Mucosa of rectum (tissue), 2 donors: Measurements from ENCODE around the gene FGF23.
"Not testable (repeated sequence)": the region's sequence is repeated elsewhere in the genome, so short reads cannot be mapped to it uniquely, and the experiment has no call there.

ENCODE experiments used
- H3K27ac ChIP-seq, 2 donors: one replicate each; pipeline ENCODE4 v1.7.0; 2013; ENCODE audit warnings: inconsistent platforms in 2 of 2, low read depth in 2 of 2, low read length in 2 of 2
- H3K27me3 ChIP-seq, 2 donors: one replicate each; pipeline ENCODE4 v1.7.0; 2013; ENCODE audit warnings: low read length in 2 of 2; ENCODE audit not compliant: control insufficient read depth in 2 of 2, insufficient read depth in 2 of 2
- H3K36me3 ChIP-seq, 2 donors: one replicate each; pipeline ENCODE4 v1.7.0; 2013; ENCODE audit warnings: low read length in 2 of 2; ENCODE audit not compliant: control insufficient read depth in 2 of 2, insufficient read depth in 2 of 2
- H3K4me1 ChIP-seq, 2 donors: one replicate each; pipeline ENCODE4 v1.7.0; 2013; ENCODE audit warnings: low read length in 2 of 2, mild to moderate bottlenecking in 1 of 2; ENCODE audit not compliant: control insufficient read depth in 2 of 2, insufficient read depth in 2 of 2
- H3K4me3 ChIP-seq, 2 donors: one replicate each; pipeline ENCODE4 v1.7.0; 2013; ENCODE audit warnings: low read length in 2 of 2
- H3K9ac ChIP-seq, 2 donors: one replicate each; pipeline ENCODE4 v1.7.0; 2013; ENCODE audit warnings: low read length in 2 of 2, low read depth in 1 of 2, mild to moderate bottlenecking in 1 of 2
- H3K9me3 ChIP-seq, 2 donors: one replicate each; pipeline ENCODE4 v1.7.0; 2013; ENCODE audit warnings: low read length in 2 of 2; ENCODE audit not compliant: control insufficient read depth in 2 of 2
- donor health status: healthy.
- donor health status: Normal muscosa, but diverticular disease.

Gene FGF23

DNA sequence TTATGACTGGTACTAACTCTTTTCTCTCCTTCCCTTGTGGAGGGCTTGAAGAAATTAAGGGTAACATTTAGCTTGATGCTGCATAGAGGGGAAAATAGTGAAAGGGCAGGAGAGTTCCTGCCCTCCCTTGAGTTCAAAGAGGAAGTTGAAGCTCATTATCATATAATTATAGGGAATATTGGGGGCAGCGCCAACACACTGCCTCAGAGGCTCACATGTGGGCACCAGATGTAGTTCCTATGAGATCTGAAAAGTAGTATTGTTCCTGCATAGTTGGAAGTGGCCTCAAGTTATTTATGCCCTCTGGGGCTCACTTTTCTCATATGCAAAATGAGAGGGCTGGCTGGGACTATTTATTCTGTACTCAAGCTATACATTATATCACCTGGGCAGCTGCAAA, 33.0 kb upstream of the FGF23 start:
- Histone ChIP-seq H3K9me3 (no peaks in the 10 kb centered on the region), H3K9ac (no peak overlapping the region), H3K4me1 (no peaks in the 10 kb centered on the region), H3K27me3 (peaks cover 0 to 4% of the 10 kb centered on the region in 2 donors), H3K36me3 (no peaks in the 10 kb centered on the region), H3K4me3 (no peak overlapping the region), H3K27ac (no peak overlapping the region)

DNA sequence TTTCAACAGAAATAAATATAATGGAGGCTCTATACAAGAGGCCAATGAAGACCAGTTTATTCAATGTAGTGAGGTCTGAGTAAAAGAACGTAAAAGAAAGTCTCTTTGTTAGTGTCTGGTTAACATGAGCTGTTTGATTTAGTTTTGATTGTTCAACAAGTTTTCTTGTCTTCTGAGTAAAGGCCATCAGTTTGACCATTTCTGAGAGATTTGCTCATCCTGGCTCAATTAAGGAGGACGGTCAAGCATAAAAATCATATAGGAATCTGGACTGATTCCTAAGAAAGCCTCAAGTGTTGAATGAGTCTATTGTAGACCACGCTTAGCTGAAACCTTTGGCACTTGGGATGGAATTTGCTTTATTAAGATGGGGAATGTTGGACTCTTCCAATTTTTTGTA, 32.5 kb upstream of the FGF23 start:
- Histone ChIP-seq H3K27ac (no peak overlapping the region), H3K9me3 (no peaks in the 10 kb centered on the region), H3K36me3 (no peaks in the 10 kb centered on the region), H3K27me3 (peaks cover 0 to 4% of the 10 kb centered on the region in 2 donors), H3K4me1 (no peaks in the 10 kb centered on the region), H3K9ac (no peak overlapping the region), H3K4me3 (no peak overlapping the region)

DNA sequence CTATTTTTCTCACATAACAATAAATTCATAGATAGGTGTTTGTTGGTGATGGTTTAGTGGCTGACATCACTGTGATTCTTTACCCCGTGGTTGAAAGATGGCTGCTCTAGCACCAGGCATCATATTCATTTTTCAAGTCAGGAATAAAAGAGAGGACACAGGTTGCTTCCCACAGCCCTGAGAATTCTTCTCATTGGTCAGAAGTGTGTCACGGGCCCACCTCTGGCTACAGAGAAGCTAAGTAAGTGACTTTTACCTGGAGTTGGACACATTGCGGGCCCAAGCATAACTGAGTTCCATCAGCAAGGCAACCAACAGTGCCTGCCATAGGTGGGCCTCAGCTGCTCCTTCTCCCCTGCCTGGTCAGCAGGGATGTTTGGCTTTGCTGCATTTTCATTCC, 27.6 kb upstream of the FGF23 start:
- H3K27me3 ChIP-seq = no peaks in the 10 kb centered on the region
- no peak overlapping the region for H3K4me3 ChIP-seq
- H3K9ac ChIP-seq = no peak overlapping the region
- no peak overlapping the region for H3K27ac ChIP-seq
- no peaks in the 10 kb centered on the region for H3K9me3 ChIP-seq
- H3K4me1 ChIP-seq = no peaks in the 10 kb centered on the region
- H3K36me3 ChIP-seq = no peaks in the 10 kb centered on the region

DNA sequence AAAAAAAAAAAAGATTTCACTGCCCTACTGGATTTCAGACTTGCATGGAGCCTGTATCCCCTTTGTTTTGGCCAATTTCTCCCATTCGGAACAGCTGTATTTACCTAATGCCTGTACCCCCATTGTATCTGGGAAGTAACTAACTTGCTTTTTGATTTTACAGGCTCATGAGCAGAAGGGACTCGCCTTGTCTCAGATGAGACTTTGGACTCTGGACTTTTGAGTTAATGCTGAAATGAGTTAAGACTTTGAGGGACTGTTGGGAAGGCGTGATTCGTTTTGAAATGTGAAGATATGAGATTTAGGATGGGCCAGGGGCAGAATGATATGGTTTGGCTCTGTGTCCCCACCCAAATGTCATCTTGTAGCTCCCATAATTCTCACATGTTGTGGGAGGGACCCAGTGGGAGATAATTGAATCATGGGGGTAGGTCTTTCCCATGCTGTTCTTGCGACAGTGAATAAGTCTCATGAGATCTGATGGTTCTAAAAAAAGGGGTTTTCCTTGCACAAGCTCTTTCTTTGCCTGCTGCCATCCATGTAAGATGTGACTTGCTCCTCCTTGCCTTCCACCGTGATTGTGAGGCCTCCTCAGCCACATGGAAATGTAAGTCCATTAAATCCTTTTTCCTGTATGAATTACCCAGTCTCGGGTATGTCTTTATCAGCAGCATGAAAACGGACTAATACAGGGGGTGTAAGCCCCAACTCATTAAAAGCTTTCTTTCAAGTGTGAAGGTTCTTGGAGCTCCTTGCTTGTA, 25.5 kb upstream of the FGF23 start:
- not testable (repeated sequence) for H3K27me3 ChIP-seq, H3K27ac ChIP-seq, H3K9me3 ChIP-seq, H3K9ac ChIP-seq, H3K36me3 ChIP-seq, H3K4me3 ChIP-seq, H3K4me1 ChIP-seq

DNA sequence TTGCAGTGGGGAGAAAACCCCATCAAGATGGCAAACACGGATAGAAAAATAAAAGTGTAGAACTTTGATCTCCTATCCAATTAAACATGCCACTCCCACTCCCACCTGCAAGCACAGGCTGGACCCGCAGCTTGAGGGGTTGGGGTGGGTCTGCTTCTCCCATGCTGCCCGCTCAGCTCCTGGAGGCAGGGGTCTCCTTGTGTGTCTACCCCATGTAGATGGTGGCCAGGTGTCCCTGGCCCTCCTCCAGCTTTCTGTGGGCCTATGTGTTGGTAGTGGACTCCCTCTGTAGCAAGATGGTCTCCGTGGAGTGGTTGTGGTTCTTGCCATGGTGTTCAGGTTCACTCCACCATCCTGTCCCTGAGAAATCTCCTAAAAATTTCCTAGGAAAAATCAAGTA, 23.5 kb upstream of the FGF23 start:
- Histone ChIP-seq H3K9me3 (no peaks in the 10 kb centered on the region), H3K36me3 (no peaks in the 10 kb centered on the region), H3K27ac (no peak overlapping the region), H3K4me3 (no peak overlapping the region), H3K4me1 (no peaks in the 10 kb centered on the region), H3K27me3 (no peaks in the 10 kb centered on the region), H3K9ac (no peak overlapping the region)

DNA sequence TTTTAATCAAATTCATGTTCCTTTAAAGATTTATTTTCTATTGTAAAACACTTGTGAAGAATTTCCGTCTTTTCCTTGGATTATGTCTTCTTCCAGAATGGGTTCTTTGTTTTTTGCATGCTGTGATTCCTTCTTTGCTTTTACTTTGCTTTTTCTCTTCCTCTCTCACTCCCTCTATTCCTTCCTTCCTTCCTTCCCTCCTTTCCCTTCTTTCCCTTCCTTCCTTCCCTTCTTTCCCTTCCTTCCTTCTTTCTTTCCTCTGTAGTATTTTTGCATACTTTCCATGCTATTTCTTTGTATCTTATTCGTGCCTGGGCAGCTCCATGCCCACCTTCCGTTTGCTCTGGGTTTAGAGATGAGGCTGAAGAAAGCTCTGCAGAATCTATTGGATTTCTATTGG, 21.6 kb upstream of the FGF23 start:
- H3K27ac ChIP-seq = no peak overlapping the region
- H3K4me3 ChIP-seq = no peak overlapping the region
- H3K4me1 ChIP-seq = no peaks in the 10 kb centered on the region
- no peaks in the 10 kb centered on the region for H3K9me3 ChIP-seq
- no peak overlapping the region for H3K9ac ChIP-seq
- H3K36me3 ChIP-seq = no peaks in the 10 kb centered on the region
- no peaks in the 10 kb centered on the region for H3K27me3 ChIP-seq

DNA sequence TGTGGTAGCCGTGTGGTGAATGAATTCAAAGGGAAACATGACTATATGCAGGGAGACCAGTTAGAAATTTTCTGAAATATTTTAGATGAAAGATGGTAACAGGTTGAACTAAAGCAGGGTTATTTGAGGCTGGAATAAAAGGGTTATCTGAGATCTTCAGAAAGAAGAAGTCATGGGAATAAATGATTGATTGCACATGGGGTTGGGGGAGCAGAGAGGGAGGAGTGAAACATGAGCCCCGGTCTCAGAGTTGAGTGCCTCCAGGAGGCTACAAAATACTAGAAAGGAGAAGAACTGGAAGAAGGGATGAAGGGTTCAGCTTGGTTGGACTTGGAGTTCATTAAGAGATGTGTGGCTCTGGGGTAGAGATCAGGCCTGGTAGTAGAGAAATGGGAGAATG, 16.3 kb upstream of the FGF23 start:
- no peaks in the 10 kb centered on the region for H3K9me3 ChIP-seq
- H3K36me3 ChIP-seq = no peaks in the 10 kb centered on the region
- no peak overlapping the region for H3K27ac ChIP-seq
- H3K4me1 ChIP-seq = no peaks in the 10 kb centered on the region
- H3K9ac ChIP-seq = no peak overlapping the region
- H3K4me3 ChIP-seq = no peak overlapping the region
- no peaks in the 10 kb centered on the region for H3K27me3 ChIP-seq

DNA sequence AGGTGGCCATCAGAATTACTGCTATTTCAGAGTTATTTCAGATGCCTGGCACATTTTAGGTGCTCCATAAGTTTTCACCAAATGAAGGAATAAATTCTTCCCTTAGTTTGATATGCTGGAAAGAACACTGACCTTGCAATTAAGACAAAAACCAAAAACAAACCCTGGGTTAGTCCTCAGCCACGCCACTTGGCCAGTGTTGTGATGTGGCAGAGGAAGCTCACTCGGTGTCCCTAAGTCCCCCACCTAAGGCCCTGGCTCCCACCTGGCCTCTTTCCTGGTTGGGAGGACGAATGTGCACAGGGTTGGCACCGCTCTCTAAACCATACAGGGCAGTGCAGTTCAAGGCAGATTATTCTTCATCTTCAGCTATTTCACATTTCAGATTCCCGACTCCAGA, 13.7 kb upstream of the FGF23 start:
- H3K36me3 ChIP-seq = no peaks in the 10 kb centered on the region

DNA sequence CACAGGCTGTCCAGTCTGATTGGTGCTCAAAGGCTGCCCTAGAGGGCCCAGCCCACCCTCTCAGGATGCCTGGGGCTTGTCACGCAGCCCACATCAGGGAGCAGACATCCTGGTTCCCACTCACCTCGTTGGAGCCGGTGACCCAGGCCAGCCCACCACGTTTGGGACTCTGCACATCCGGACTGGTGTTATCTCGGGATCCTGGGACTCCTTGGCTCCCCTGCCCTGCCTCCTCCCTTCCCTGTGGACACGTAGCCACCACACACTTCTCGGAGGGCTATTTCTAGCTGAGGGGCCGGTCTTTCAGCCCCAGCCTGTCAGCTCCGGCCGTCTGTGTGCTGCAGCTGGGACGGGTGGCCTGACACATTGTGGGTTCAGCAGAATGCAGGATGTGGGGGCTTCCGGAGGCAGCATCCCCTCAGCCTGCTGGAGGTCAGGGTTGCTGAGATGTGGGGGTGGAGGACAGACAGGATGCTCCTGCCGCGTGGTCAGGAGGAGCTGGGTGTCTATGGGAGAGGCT, 12.8 kb upstream of the FGF23 start:
- no peaks in the 10 kb centered on the region for H3K27me3 ChIP-seq
- H3K27ac ChIP-seq = no peak overlapping the region
- H3K4me3 ChIP-seq = no peak overlapping the region
- H3K4me1 ChIP-seq = no peaks in the 10 kb centered on the region
- no peaks in the 10 kb centered on the region for H3K36me3 ChIP-seq
- H3K9me3 ChIP-seq = no peaks in the 10 kb centered on the region
- H3K9ac ChIP-seq = no peak overlapping the region

More for the DNA sequence above, 13.7 kb upstream of the FGF23 start:
- Histone ChIP-seq H3K4me1 (no peaks in the 10 kb centered on the region), H3K9ac (no peak overlapping the region), H3K27ac (no peak overlapping the region), H3K9me3 (no peaks in the 10 kb centered on the region), H3K4me3 (no peak overlapping the region), H3K27me3 (no peaks in the 10 kb centered on the region)

DNA sequence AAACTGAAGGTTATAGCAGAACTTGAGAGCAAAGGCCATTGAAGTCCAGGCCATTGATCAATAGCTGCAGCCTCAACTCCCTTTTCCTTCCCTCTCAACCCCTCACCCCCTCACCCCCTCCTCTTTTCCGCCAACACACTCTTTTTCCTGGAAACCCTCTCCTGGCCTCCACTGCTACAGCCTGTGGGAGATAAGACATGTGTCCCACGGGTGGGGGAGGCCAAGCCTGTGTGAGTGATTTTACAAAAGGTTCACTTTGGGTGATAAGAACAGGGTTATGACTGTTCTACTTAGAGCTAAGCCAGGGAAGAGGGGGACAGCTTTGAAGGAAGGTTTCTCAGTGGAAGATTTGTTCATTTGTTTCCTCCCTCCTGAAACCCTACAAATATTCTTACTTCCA, 9.2 kb upstream of the FGF23 start:
- H3K27ac ChIP-seq = no peak overlapping the region
- no peaks in the 10 kb centered on the region for H3K36me3 ChIP-seq
- H3K9me3 ChIP-seq = no peaks in the 10 kb centered on the region
- no peaks in the 10 kb centered on the region for H3K4me1 ChIP-seq
- H3K27me3 ChIP-seq = no peaks in the 10 kb centered on the region
- H3K4me3 ChIP-seq = no peak overlapping the region
- no peak overlapping the region for H3K9ac ChIP-seq
